Stimulated activated CD4-positive, alpha-beta T cell treated with anti-CD3 and anti-CD28 coated beads, TNF-alpha, amount 100 ng/mL, for 4 hours (primary cell): Measurements from ENCODE around the gene MRPL17.

ENCODE experiments used
- DNase-seq, 3 experiments: peaks; one replicate each; pipeline ENCODE4 v3.0.0-alpha.2; 2020; ENCODE audit warnings: low read depth in 3 of 3

Gene MRPL17

GRCh38 chr11:6654281-6655019, 28.7 kb downstream of the MRPL17 start:
- no peak for DNase-seq

GRCh38 chr11:6653656-6654055, 29.5 kb downstream of the MRPL17 start:
- no peak for DNase-seq

- no peak for DNase-seq
Observed at GRCh38 chr11:6653097-6653496, 30.0 kb downstream of the MRPL17 start.

- DNase-seq: no peak
Observed at GRCh38 chr11:6652182-6652581, 31.0 kb downstream of the MRPL17 start.

DNA sequence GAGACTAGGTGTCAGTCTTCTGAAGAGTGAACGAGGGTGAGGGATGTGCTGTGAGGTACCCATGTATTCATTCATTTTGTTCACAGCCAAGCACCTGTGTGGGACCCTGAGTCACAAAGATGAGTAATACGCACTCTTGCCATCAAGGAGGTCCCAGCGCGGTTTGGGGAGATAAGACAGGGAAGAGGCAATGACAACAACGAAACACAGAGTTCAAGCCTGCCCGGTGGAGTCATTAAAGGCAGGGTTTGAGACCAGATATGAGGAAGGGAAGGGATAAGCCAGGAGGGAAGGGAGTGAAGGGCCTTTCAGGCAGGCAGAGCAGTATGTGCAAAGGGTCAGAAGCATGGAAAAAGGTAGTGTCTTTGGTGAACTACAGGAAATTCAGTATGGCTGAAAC, 32.2 kb downstream of the MRPL17 start:
- no peak for DNase-seq

DNA sequence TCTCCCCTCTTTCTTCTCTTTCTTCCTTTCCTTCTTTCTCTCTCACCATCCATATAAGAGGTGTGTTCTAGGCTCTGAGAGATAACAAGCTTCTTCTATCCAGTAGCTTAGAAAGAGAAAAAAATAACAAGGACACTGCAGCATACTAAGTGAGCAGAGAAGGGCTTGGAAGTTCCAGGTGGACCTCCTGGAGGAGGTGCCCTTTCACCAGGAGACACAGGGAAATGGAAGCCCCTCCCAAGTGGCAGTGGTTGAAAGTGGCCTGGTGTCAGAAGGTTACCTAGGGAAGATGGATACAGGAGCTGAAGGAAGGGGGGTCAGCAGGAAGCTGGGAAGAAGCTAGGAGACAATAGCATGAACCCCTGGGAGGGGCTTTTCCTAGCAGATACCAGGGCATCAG, 33.0 kb downstream of the MRPL17 start:
- DNase-seq: no peak

GRCh38 chr11:6648501-6648900, 34.6 kb downstream of the MRPL17 start:
- no peak for DNase-seq

DNA sequence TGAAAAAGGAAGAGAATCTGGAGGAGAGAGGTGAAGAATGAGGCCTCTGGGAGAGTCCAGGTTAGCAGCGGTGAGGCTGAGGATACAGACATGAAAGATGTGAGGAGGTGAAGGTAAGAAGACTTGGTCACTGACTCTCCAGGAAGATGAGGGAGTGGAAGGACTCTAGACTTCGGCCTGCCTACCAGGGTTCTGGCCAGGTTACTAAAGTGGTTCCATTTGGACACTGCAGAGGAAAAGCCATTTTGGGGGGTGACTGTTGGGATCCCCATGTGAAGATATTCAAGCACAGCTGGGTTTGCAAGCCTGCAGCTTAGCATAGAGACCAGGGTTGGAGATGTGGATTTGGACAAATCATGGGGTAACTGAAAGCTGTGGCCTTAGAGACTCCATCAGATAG, 35.3 kb downstream of the MRPL17 start:
- DNase-seq: no peak

DNA sequence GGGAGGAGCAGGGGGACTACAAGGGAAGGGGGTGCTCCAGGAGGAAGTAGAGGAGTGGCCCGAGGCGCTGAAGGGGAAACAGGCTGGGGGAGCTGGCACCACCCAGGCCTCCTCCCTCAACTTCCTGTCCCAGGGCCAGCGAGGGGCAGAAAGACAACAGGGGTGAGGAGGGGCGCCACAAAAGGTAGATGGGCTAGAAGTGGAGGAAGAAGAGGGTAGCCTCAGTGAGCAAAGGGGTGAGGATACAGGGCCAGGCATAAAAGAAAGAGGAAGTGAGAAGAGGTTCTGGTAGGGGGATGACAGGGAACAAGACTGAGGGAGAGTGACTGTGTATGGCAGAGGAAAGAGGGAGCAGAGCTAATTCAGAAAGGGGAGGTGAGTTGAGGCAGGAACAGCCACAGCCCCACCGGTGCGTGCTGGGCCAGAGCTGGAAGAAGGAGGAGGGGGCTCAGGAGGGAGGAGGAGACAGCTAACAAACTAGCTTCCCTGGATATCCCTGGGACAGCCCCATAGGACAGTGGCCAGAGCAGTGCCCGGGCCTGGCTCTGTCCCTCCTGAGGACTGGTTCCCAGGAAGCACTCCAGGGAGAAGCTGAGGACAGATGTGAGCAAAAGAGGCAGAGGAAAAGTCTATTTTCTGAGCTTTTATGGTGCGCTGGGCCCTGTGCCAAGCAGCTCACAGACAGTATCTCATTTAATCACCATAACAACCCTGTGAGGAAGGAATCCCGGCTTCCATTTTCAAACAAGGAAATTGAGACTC, 36.0 kb downstream of the MRPL17 start:
- no peak for DNase-seq

DNA sequence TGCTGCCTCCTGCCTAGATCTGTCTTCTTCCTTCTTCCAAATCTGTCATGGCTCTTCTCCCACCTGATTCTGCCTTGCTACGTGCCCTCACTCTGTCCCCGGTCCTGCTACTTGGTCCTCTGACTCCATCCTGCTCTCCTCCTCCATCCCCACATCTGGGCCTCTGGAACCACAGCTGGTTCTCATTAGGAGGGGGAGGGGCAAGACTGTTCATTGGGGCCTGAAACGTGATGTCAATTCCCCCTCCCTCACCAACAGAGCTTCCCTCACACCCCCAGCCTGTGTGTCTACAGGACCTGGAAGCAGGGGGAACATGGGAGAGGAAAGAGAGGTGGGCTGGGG, 36.6 kb downstream of the MRPL17 start:
- DNase-seq: no peak

- no peak for DNase-seq
Observed at GRCh38 chr11:6646071-6646470, 37.1 kb downstream of the MRPL17 start.

GRCh38 chr11:6642957-6643356, 40.2 kb downstream of the MRPL17 start:
- no peak for DNase-seq

DNA sequence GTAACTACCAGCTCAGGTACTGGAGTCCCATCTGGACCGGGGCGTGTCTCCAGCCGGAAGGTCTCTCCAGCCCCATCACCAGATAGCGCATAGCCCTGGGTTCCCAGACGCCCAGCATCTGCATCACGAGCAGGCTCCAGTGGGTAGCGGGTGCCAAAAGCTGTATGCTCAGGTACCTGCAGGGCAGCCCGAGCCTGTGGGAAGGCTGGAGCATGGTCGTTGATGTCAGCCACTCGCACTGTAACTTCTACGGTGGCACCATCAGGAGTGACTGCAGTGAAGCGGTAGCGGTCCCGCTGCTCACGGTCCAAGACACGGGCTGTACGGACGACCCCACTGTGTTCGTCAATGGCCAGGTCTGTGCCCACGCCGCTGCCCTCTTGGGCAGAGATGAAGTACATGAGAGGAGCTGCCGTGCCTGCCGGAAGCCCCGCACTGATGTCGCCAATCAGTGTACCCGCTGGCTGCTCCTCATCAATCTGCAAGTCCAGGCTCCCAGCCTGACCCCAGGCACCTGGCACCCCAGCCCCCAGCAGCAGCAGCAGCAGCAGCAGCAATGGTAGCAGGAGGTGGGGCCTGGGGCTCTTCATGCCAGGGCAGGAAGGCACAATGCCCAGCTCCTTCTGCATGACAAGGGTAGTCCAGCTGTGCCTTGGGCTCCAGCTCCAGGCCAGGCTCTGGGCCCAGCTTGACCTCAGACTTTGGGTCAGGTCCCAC, 42.0 kb downstream of the MRPL17 start:
- DNase-seq: no peak

- DNase-seq: no peak
Observed at GRCh38 chr11:6640036-6640984, 42.8 kb downstream of the MRPL17 start.

DNA sequence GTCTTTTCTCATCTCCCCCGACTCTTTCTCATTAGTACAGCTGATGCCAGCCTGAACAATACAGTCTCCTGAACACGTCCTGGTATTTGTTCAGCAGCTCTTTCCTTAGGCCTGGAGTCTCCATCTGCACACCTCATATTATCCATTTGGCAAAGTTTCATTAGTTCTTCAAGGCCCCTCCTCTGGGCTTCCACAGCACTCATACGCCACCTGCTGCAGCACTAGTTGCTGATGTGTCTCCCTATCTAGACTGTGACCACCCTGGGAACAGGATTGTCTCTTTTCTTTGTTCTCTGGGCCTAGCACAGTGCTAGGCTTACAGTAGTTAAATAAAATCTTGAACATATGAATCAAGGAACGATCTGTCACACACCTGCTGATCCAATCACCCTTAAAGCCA, 44.7 kb downstream of the MRPL17 start:
- no peak for DNase-seq

- no peak for DNase-seq
Observed at GRCh38 chr11:6637871-6638270, 45.3 kb downstream of the MRPL17 start.

- DNase-seq: no peak
Observed at GRCh38 chr11:6636480-6636879, 46.7 kb downstream of the MRPL17 start.

DNA sequence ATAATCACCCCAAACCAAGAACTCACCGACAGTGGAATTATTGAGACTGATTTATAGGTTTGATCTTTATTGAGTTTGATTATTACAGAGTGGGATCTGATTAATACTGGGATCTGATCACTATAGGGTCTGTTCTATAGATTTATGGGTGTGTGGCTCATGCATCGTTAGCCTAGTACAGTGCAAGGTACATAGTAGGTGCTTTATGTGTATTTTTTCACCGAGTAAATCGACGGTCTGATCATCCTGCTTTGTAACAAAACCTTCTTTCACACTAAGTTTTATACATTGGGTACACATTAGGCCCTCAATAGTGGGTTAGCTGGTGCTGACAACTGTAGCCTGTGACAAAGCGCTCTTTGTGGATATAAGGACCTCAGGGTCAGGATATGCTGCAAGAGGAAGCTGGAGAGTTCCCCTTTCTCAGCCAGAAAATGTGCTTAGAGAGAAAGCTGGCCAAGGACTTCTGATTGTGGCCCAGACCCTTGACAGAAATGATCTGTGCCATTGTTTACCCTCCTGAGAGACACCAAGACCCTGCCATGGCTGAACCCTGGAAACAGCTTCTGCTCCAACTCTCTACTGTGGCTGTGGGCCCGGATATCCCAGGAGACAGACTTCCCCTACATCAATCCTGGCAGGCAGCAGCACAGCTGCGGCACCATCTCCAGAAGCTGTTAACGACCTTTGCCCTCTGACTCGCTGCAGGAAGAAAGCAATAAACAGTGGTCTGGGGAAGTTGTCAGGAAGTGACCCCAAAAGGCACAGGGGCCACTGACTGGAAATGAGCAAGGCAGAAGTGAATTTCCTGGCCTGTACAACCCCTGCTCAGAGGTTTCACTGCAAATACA, 47.8 kb downstream of the MRPL17 start:
- DNase-seq: no peak

- no peak for DNase-seq
Observed at GRCh38 chr11:6634534-6634933, 48.6 kb downstream of the MRPL17 start.
